M059J (cell line): Measurements from ENCODE around the gene ZNF471. TPM values are rescaled to one million over a fixed set of nuclear protein-coding genes. Genes with fewer than 3 reads are reported as not detected.

Experiments
- DNase-seq: peaks from one replicate; pipeline ENCODE4 v3.0.0-alpha.2; 2012; ENCODE audit warnings: low read depth
- total RNA-seq: library from RNA; depleted of rRNA; stranded (reverse); fragments of >200 nt; shearing (Covaris generic); gene quantifications from 2 replicates; pipeline ENCODE4 v1.2.3, GENCODE V29; 2014; rRNA removed

The ZNF471 gene
- total RNA-seq, result 1.5 and 1.6 TPM in 2 replicates

GRCh38 chr19:56507446-56508289 is at the start of gene ZNF471:
TSS of gene ZNF471 (plus strand) at chr19:56507855. CDS start at chr19:56511572, 3,717 bp downstream.
- DNase-seq, result peak; percentile 98

DNA sequence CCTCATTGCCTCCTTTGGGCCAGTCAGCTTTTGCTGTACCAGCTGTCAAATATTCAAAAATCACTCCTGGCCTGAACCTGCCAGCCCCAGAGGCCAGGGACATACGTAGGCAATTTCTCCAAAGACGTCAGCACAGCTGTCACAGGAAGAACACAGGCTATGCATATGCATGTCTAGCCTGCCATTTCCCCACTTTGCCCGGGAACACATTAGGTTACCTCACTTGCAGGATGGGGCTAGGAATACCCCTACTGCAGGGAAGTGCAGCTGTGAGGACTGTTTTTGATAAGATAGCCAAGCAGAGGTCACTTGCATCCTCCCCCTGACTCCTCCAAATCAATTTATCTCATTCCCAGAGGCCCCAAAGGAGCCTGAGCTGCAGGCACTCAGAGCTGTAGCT is 33.3 kb upstream of the ZNF471 start:
- no peak for DNase-seq

DNA sequence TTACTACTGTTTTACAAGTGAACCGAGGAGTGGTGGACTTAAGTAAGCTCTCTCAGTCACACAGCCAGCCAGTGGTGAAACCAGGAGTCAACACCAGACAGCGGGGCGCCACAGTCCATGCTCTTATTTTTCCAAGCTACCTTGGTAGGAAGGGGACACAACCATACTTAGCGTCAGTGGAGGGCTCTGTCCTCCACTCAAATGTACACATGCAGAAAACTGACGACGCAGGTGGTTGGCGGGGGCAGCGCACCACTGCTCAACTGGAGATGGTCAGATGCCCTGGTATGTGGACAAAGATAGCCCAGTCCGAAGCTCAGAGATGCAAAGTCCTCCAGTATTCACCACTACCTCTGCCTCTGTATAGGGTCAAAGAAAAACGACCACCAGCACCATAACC is 31.6 kb upstream of the ZNF471 start:
- DNase-seq, result no peak

DNA sequence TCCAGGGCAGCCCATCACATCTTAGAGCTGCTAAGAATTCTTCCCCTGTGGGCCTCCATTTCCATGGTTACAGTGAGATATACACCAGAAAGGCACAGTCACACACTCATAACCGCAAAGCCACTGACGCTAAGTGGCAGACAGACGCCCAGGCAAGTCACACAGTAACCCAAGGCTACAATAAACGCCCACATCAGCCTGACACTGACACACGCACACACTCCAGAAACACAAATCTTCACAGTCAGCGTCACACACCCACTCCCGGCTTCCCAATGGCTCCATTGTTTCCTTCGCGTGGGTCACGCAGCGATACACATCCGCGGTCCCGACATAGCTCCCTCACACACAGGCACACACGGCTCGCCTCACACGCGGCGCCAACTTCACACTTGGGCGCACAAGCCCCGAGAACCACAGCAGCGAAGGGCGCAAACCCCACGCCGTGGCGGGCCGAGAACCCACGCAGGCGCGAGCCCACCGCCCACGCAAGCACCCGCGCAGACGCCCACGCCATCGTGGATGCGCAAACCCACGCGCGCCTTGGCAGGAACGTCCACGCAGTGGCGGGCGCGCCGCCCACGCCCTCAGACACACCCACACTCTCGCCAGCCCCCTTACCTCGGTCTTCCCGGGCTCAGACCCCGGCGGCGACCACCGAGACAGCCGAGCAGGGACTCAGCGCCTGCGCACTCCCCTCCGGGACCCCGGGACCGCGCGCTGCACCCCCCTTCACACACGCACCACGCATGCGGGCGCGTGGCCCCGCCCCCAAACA is 30.8 kb upstream of the ZNF471 start, which contains the start of gene ZNF667:
Gene ZNF667 (minus strand): TSS at position 695 of the 778 bp plus-strand sequence. CDS start 14,975 bp downstream, outside the sequence.
- peak; percentile 92 for DNase-seq

DNA sequence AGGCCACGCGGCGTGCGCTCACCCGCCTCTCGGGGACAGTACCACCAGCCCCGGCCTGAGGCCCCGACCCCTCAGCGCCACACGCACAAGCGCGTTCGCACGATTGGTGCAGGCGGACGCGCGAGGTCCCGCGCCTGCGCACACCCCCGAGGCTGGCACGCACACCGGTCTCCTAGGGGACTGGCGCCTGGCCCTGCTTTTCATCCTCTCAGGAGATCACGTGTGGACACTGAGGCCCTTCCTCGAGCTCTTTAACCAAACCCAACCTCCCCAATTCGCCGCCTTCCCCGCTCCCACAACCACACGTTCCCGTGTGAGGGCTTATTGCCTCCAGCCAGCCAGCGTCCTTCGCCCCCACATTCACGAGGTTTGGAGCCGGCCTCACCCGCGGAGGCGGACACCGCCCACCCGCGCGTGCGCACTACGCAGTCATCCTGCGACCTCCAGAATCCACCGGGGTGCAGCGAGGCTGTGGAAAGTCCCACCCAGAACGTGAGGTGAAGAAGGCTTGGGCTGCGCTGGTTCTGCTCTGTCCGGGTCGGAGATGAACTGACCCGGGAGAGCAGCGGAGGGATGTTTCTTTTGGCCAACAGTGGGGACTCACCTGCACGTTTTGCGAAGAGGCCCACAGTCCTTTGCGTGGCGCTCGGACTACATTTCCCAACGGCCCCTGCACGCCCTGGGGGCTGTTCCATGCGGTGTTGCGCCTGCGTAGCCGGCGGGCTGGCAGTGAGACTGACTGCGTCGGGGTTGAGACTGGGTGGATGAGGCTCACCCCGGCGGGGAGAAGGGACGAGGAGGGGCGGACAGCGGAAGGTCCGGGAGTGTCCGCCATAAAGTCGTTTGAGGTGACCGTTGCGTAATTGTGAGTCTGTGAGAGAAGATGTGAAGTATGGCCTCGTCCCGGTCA is 30.0 kb upstream of the ZNF471 start:
- peak; percentile 94 for DNase-seq

GRCh38 chr19:56491399-56491798 is 16.3 kb upstream of the ZNF471 start:
- DNase-seq, result no peak

DNA sequence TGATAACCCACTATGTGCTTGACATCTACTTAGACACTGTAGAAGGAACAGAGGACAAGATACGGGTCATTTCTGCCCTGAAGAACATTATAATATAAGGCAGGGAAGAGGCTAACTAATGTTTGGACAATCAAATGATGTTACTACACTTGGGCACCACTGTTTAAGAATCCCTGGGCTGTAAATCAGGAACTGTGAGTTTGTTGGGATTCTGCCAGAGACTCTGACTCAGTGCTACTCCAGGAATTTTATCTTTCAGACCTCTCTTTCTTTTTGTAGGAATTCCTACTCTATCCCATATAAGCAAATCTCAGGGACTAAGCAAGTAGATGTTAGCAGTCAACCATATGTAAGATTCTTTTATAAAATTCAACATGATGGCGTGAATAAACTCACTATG is 3.1 kb upstream of the ZNF471 start:
- peak; percentile 70 for DNase-seq

DNA sequence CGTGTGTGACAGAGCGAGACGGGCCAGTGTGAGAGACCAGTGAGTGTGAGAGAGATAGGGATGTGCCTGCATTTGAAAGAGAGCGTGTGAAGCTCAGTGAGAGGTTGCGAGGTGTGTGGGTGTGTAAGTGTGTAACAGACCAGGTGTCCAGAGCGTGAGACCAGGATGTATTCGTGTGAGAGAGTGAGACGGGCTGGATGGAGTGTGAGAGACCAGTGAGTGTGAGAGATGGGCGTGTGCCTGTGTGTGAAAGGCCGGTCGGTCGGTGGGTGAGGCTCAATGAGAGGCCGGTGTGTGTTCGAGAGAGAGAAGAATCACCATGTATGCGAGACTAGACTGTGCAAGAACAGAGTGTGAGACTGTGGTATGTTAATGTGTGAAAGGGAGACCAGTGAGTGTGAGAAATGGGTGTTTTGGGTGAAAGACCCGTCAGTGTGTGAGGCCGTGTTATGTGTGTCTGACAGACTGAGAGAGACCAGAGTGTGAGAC is 679 bp downstream of the ZNF471 start:
- no peak for DNase-seq

GRCh38 chr19:56525214-56525860 is 17.7 kb downstream of the ZNF471 start:
- DNase-seq, result no peak

- no peak for DNase-seq
Measured at GRCh38 chr19:56537442-56537841, 29.8 kb downstream of the ZNF471 start.

DNA sequence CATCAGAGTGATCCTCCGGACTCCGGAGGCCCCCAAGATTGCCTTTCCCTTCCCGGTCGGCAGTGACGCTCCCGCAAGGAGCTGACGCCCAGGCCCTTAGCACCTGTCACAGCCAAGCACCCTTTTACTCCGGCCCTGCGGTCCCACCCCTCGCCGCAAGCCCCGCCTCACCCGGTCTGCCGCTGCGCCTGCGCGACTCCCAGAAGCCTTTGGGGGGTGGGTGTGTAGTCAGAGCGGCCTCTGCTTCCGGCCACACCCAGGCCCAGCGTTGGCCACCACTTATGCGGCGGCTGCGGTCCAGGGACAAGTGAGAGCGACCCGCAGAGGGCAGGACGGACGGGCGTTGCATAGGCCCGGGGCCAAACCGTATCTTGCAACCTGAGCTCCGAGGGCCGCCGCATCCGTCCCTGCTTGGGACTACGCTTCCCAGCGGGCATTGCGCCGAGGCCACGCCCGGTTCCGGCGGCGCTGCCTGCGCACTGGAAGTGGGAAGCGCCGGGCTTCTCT is 30.7 kb downstream of the ZNF471 start:
- peak; percentile 84 for DNase-seq

DNA sequence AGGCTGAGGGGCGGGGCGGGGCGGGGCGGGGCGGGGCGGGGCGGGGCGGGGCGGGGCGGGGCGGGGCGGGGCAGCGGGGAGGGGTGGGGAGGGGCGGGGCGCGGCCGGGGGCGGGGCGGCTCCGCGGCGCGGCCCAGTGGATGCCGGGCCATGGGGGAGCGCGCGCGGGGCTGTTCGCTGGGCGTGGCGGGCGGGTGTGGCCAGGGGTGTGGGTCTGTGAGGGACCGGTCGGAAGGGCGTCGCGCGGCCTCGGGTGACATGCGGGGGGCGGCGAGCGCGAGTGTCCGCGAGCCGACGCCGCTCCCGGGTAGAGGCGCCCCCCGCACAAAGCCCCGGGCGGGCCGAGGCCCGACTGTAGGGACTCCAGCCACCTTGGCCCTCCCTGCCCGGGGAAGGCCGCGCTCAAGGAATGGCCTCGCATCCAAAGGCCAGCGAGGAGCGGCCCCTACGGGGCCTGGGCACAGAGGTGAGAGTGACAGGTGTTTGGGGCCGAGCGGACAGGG is 31.2 kb downstream of the ZNF471 start, which contains the start of gene ZFP28:
Gene ZFP28 (plus strand): TSS at position 188 of the 503 bp plus-strand sequence. CDS start 71 bp downstream, at position 259.
- DNase-seq, result no peak

DNA sequence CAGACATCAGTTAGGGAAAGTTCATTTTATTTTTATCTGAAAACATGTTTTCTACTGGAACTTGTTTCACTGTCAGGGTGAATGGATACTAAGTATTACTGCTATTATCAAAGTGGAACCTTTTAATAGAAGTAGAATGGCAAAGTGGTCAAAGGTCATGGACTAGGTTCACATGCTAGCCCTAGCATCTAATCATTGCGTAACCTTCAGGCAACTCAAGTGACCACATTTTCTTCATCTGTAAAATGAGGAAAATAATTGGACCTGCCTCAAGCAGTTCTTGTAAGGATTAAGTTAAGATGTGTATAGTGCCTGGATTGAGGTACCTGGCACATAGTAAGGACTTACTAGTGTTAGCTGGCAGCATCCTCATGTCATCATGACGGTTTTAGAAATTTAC is 36.1 kb downstream of the ZNF471 start:
- DNase-seq, result no peak

GRCh38 chr19:56547535-56547934 is 39.9 kb downstream of the ZNF471 start:
- DNase-seq, result no peak

DNA sequence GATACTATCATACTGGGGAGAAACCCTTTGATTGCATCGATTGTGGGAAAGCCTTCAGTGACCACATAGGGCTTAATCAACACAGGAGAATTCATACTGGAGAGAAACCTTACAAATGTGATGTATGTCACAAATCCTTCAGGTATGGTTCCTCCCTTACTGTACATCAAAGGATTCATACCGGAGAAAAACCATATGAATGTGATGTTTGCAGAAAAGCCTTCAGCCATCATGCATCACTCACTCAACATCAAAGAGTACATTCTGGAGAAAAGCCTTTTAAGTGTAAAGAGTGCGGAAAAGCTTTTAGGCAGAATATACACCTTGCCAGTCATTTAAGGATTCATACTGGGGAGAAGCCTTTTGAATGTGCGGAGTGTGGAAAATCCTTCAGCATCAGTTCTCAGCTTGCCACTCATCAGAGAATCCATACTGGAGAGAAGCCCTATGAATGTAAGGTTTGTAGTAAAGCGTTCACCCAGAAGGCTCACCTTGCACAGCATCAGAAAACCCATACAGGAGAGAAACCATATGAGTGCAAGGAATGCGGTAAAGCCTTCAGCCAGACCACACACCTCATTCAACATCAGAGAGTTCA is 46.7 kb downstream of the ZNF471 start:
- no peak for DNase-seq

DNA sequence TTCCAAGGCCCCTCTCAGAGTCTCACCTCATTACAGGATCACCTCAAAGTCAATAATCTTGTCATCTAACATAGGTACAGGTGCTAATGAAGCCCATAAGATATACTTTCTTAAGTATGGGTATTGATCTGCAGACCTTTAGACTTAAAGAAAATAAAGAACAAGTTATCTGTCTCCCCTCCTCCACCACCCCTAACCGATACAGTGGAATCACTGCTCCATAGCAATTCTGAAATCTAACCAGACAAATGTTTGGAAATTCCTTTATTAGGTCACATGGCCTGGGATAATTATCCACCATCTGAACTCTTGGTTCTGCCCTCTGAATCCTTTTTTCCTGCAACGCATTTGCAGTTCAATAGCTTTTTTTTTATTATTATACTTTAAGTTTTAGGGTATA is 55.1 kb downstream of the ZNF471 start:
- no peak for DNase-seq

- peak; percentile 35 for DNase-seq
Measured at GRCh38 chr19:56566904-56567273, 59.2 kb downstream of the ZNF471 start.

GRCh38 chr19:56567274-56568120 is 59.8 kb downstream of the ZNF471 start, which contains the start of gene ZNF470:
TSS of gene ZNF470 (plus strand) at chr19:56567468. CDS start at chr19:56570312, 2,844 bp downstream.
- peak; percentile 92 for DNase-seq

GRCh38 chr19:56572589-56572988 is 64.9 kb downstream of the ZNF471 start:
- DNase-seq, result no peak
